ENCODE data around the gene PRDM9.

The PRDM9 gene

GRCh38 chr5:23507278-23507685 lies at the start of gene PRDM9:
PRDM9 (plus strand) TSS chr5:23507609; CDS start chr5:23509034, 1,425 bp downstream.
- Histone ChIP-seq H3K4me3 (ENCODE audit: low read depth in 1 of 2, low read length in 2 of 2) (no peak within 1 kb of the TSS), H3K27ac (ENCODE audit: low read depth, low read length) (no peak within 1 kb of the TSS), H3K4me1 (ENCODE audit: insufficient read depth, low read length) (no peaks in the 10 kb centered on the region), H3K36me3 (ENCODE audit: insufficient read depth, low read length) (no peaks in the 10 kb centered on the region), H3K9me3 (ENCODE audit: low read length) (no peaks in the 10 kb centered on the region), H3K27me3 (ENCODE audit: control insufficient read depth in 1 of 2, insufficient read depth in 2 of 2, low read length in 2 of 2) (no peaks in the 10 kb centered on the region), H3K9ac (ENCODE audit: low read length) (no peak within 1 kb of the TSS)

- Histone ChIP-seq H3K36me3 (ENCODE audit: insufficient read depth, low read length) (no peaks in the 10 kb centered on the region), H3K27me3 (ENCODE audit: control insufficient read depth in 1 of 2, insufficient read depth in 2 of 2, low read length in 2 of 2) (no peaks in the 10 kb centered on the region), H3K4me1 (ENCODE audit: insufficient read depth, low read length) (no peaks in the 10 kb centered on the region), H3K9ac (ENCODE audit: low read length) (no peak overlapping the region), H3K9me3 (ENCODE audit: low read length) (no peaks in the 10 kb centered on the region), H3K27ac (ENCODE audit: low read depth, low read length) (no peak overlapping the region), H3K4me3 (ENCODE audit: low read depth in 1 of 2, low read length in 2 of 2) (no peak overlapping the region)
Measured at GRCh38 chr5:23457780-23458179, 49.6 kb upstream of the PRDM9 start.

GRCh38 chr5:23459214-23459613 lies 48.2 kb upstream of the PRDM9 start:
- H3K9me3 ChIP-seq (ENCODE audit: low read length) = no peaks in the 10 kb centered on the region
- H3K27me3 ChIP-seq (ENCODE audit: control insufficient read depth in 1 of 2, insufficient read depth in 2 of 2, low read length in 2 of 2) = no peaks in the 10 kb centered on the region
- no peaks in the 10 kb centered on the region for H3K4me1 ChIP-seq (ENCODE audit: insufficient read depth, low read length)
- no peak overlapping the region for H3K4me3 ChIP-seq (ENCODE audit: low read depth in 1 of 2, low read length in 2 of 2)
- no peak overlapping the region for H3K9ac ChIP-seq (ENCODE audit: low read length)
- no peak overlapping the region for H3K27ac ChIP-seq (ENCODE audit: low read depth, low read length)
- no peaks in the 10 kb centered on the region for H3K36me3 ChIP-seq (ENCODE audit: insufficient read depth, low read length)

GRCh38 chr5:23461576-23461975 lies 45.8 kb upstream of the PRDM9 start:
- H3K9me3 ChIP-seq (ENCODE audit: low read length) = no peaks in the 10 kb centered on the region
- no peaks in the 10 kb centered on the region for H3K4me1 ChIP-seq (ENCODE audit: insufficient read depth, low read length)
- H3K36me3 ChIP-seq (ENCODE audit: insufficient read depth, low read length) = no peaks in the 10 kb centered on the region
- H3K27ac ChIP-seq (ENCODE audit: low read depth, low read length) = no peak overlapping the region
- no peaks in the 10 kb centered on the region for H3K27me3 ChIP-seq (ENCODE audit: control insufficient read depth in 1 of 2, insufficient read depth in 2 of 2, low read length in 2 of 2)
- no peak overlapping the region for H3K4me3 ChIP-seq (ENCODE audit: low read depth in 1 of 2, low read length in 2 of 2)
- H3K9ac ChIP-seq (ENCODE audit: low read length) = no peak overlapping the region

GRCh38 chr5:23466401-23466912 lies 41.0 kb upstream of the PRDM9 start:
- H3K9ac ChIP-seq (ENCODE audit: low read length) = no peak overlapping the region
- no peaks in the 10 kb centered on the region for H3K27me3 ChIP-seq (ENCODE audit: control insufficient read depth in 1 of 2, insufficient read depth in 2 of 2, low read length in 2 of 2)
- H3K36me3 ChIP-seq (ENCODE audit: insufficient read depth, low read length) = no peaks in the 10 kb centered on the region
- H3K9me3 ChIP-seq (ENCODE audit: low read length) = no peaks in the 10 kb centered on the region
- H3K4me1 ChIP-seq (ENCODE audit: insufficient read depth, low read length) = no peaks in the 10 kb centered on the region
- H3K4me3 ChIP-seq (ENCODE audit: low read depth in 1 of 2, low read length in 2 of 2) = no peak overlapping the region
- no peak overlapping the region for H3K27ac ChIP-seq (ENCODE audit: low read depth, low read length)

- Histone ChIP-seq H3K9ac (ENCODE audit: low read length) (no peak overlapping the region), H3K4me3 (ENCODE audit: low read depth in 1 of 2, low read length in 2 of 2) (no peak overlapping the region), H3K9me3 (ENCODE audit: low read length) (no peaks in the 10 kb centered on the region), H3K36me3 (ENCODE audit: insufficient read depth, low read length) (no peaks in the 10 kb centered on the region), H3K27ac (ENCODE audit: low read depth, low read length) (no peak overlapping the region), H3K4me1 (ENCODE audit: insufficient read depth, low read length) (no peaks in the 10 kb centered on the region), H3K27me3 (ENCODE audit: control insufficient read depth in 1 of 2, insufficient read depth in 2 of 2, low read length in 2 of 2) (no peaks in the 10 kb centered on the region)
Measured at GRCh38 chr5:23468658-23469057, 38.8 kb upstream of the PRDM9 start.

GRCh38 chr5:23473915-23474314 lies 33.5 kb upstream of the PRDM9 start:
- Histone ChIP-seq H3K9me3 (ENCODE audit: low read length) (no peaks in the 10 kb centered on the region), H3K27ac (ENCODE audit: low read depth, low read length) (no peak overlapping the region), H3K4me3 (ENCODE audit: low read depth in 1 of 2, low read length in 2 of 2) (no peak overlapping the region), H3K4me1 (ENCODE audit: insufficient read depth, low read length) (no peaks in the 10 kb centered on the region), H3K9ac (ENCODE audit: low read length) (no peak overlapping the region), H3K27me3 (ENCODE audit: control insufficient read depth in 1 of 2, insufficient read depth in 2 of 2, low read length in 2 of 2) (no peaks in the 10 kb centered on the region), H3K36me3 (ENCODE audit: insufficient read depth, low read length) (no peaks in the 10 kb centered on the region)

GRCh38 chr5:23474315-23474714 lies 33.1 kb upstream of the PRDM9 start:
- Histone ChIP-seq H3K4me1 (ENCODE audit: insufficient read depth, low read length) (no peaks in the 10 kb centered on the region), H3K4me3 (ENCODE audit: low read depth in 1 of 2, low read length in 2 of 2) (no peak overlapping the region), H3K9me3 (ENCODE audit: low read length) (no peaks in the 10 kb centered on the region), H3K9ac (ENCODE audit: low read length) (no peak overlapping the region), H3K27ac (ENCODE audit: low read depth, low read length) (no peak overlapping the region), H3K36me3 (ENCODE audit: insufficient read depth, low read length) (no peaks in the 10 kb centered on the region), H3K27me3 (ENCODE audit: control insufficient read depth in 1 of 2, insufficient read depth in 2 of 2, low read length in 2 of 2) (no peaks in the 10 kb centered on the region)

GRCh38 chr5:23476580-23476979 lies 30.8 kb upstream of the PRDM9 start:
- H3K27me3 ChIP-seq (ENCODE audit: control insufficient read depth in 1 of 2, insufficient read depth in 2 of 2, low read length in 2 of 2) = no peaks in the 10 kb centered on the region

GRCh38 chr5:23482642-23483041 lies 24.8 kb upstream of the PRDM9 start:
- Histone ChIP-seq H3K36me3 (ENCODE audit: insufficient read depth, low read length) (no peaks in the 10 kb centered on the region), H3K4me1 (ENCODE audit: insufficient read depth, low read length) (no peaks in the 10 kb centered on the region), H3K9ac (ENCODE audit: low read length) (no peak overlapping the region), H3K27ac (ENCODE audit: low read depth, low read length) (no peak overlapping the region), H3K9me3 (ENCODE audit: low read length) (no peaks in the 10 kb centered on the region), H3K27me3 (ENCODE audit: control insufficient read depth in 1 of 2, insufficient read depth in 2 of 2, low read length in 2 of 2) (no peaks in the 10 kb centered on the region), H3K4me3 (ENCODE audit: low read depth in 1 of 2, low read length in 2 of 2) (no peak overlapping the region)

More at GRCh38 chr5:23476580-23476979, 30.8 kb upstream of the PRDM9 start:
- Histone ChIP-seq H3K4me1 (ENCODE audit: insufficient read depth, low read length) (no peaks in the 10 kb centered on the region), H3K9ac (ENCODE audit: low read length) (no peak overlapping the region), H3K36me3 (ENCODE audit: insufficient read depth, low read length) (no peaks in the 10 kb centered on the region), H3K9me3 (ENCODE audit: low read length) (no peaks in the 10 kb centered on the region), H3K27ac (ENCODE audit: low read depth, low read length) (no peak overlapping the region), H3K4me3 (ENCODE audit: low read depth in 1 of 2, low read length in 2 of 2) (no peak overlapping the region)

GRCh38 chr5:23483090-23483489 lies 24.3 kb upstream of the PRDM9 start:
- no peak overlapping the region for H3K9ac ChIP-seq (ENCODE audit: low read length)
- H3K4me3 ChIP-seq (ENCODE audit: low read depth in 1 of 2, low read length in 2 of 2) = no peak overlapping the region
- H3K27ac ChIP-seq (ENCODE audit: low read depth, low read length) = no peak overlapping the region
- no peaks in the 10 kb centered on the region for H3K4me1 ChIP-seq (ENCODE audit: insufficient read depth, low read length)
- H3K9me3 ChIP-seq (ENCODE audit: low read length) = no peaks in the 10 kb centered on the region
- no peaks in the 10 kb centered on the region for H3K36me3 ChIP-seq (ENCODE audit: insufficient read depth, low read length)
- H3K27me3 ChIP-seq (ENCODE audit: control insufficient read depth in 1 of 2, insufficient read depth in 2 of 2, low read length in 2 of 2) = no peaks in the 10 kb centered on the region

- no peaks in the 10 kb centered on the region for H3K27me3 ChIP-seq (ENCODE audit: control insufficient read depth in 1 of 2, insufficient read depth in 2 of 2, low read length in 2 of 2)
- no peaks in the 10 kb centered on the region for H3K36me3 ChIP-seq (ENCODE audit: insufficient read depth, low read length)
- no peaks in the 10 kb centered on the region for H3K9me3 ChIP-seq (ENCODE audit: low read length)
- no peak overlapping the region for H3K9ac ChIP-seq (ENCODE audit: low read length)
- no peaks in the 10 kb centered on the region for H3K4me1 ChIP-seq (ENCODE audit: insufficient read depth, low read length)
- H3K4me3 ChIP-seq (ENCODE audit: low read depth in 1 of 2, low read length in 2 of 2) = no peak overlapping the region
- no peak overlapping the region for H3K27ac ChIP-seq (ENCODE audit: low read depth, low read length)
Measured at GRCh38 chr5:23484096-23484495, 23.3 kb upstream of the PRDM9 start.
